Measurements from ENCODE around the gene CHSY1.

The CHSY1 gene

DNA sequence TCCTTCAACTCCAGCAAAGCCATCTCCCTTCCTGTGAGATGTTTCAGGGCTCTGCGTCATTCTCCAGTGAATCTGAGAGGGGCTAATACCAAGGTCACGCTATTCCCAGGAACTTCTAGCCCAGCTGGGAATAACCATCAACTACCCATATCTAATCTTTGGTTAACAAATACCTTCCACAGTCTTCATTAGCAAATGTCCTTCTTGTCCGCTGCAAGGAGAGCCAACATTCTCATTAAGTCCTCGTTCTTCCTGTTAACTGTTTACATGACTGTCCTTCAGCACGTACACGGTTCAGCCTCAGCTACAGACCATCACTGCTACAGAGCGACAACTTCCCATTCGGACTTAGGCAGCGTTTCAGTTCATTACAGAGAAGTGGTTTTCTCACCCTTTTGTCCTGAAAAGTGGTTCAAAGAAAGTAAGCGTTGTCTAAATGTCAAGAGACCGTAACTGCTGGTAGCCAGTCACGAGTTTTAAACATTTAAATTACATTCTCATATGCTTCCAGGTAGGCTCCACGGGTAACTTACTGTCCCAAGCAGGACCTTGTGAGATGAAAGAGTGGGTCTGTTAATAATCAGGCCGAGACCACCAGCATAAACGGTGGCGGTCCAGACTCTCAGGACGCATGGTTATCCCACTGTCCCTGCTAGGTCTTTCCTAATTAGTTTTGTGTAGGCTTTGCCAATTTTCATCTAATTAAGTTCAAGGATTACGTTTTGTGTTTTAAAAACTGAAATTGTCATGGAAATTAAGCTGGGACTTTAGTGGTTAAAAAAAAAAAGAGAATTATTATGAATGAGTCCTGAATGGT, 63.8 kb downstream of the CHSY1 start:
- no peak for DNase-seq (ENCODE audit: low read depth)

DNA sequence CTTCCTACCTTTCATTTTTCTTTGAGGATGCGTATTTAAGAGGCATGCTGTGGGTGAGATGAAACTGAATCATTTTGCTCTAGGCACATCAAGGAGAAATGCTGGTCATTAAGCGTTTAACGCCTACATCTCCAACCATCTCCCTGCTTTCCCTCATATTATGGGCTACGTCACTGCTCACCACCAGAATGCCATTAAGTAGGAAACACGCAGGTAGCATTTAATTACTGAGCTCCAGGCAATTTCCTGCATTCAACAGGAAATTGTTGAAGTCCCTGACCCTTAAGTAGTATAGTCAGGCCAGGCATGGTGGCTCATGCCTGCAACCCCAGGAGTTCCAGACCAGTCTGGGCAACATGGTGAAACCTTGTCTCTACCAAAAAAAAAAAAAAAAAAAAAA, 66.1 kb downstream of the CHSY1 start:
- DNase-seq (ENCODE audit: low read depth) = no peak

DNA sequence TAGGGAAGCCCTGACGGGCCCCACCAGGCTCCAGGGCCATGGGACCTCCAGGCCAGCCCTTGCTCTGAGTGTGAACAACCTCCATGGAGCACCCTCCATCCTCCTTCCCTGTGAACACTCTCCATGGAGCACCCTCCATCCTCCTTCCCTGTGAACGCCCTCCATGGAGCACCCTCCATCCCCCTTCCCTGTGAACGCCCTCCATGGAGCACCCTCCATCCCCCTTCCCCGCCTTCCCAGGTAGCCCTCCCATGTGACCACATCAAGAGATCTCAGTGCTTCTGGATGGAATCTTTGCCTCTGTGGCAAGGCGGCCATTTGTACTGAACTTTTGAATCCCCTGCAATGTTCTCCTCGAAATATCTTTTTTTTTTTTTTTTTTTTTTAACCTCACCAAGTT, 66.5 kb downstream of the CHSY1 start:
- no peak for DNase-seq (ENCODE audit: low read depth)

DNA sequence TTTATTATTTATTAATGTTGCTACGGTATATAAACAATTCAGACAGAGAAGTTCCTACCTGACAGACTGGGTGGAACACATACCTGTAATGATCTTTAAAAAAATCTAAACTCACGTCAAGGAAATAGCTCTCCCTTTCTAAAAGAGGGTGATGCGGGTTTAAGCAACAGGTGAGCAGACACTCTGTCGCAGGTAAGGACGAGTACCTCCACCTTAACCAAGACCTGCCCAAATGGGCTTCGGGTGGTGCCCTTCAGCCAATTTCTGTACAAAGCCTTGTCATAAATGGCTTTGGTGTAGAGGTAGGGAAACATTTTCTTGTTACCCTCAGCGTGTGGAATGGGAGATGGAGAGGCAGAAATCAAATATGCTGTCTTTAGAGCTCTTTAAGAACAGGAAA, 67.0 kb downstream of the CHSY1 start:
- DNase-seq (ENCODE audit: low read depth) = no peak

DNA sequence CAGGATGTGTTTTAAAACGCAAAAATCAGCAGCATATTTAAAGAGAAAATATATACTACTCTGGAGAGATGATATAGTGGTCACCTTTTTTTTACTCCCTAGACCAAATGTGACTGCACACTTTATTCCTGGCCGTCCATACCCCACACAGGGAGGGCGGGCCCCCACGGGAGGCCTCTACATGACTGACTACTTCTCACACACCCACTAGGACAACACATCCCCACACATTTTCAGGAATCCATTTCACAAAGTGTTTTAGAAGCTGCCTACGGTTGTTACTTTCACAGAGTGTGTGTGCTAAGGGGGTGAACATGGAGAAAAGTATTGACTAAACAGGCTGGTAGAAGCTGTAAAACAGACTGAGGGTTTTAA, 67.9 kb downstream of the CHSY1 start:
- no peak for DNase-seq (ENCODE audit: low read depth)

DNA sequence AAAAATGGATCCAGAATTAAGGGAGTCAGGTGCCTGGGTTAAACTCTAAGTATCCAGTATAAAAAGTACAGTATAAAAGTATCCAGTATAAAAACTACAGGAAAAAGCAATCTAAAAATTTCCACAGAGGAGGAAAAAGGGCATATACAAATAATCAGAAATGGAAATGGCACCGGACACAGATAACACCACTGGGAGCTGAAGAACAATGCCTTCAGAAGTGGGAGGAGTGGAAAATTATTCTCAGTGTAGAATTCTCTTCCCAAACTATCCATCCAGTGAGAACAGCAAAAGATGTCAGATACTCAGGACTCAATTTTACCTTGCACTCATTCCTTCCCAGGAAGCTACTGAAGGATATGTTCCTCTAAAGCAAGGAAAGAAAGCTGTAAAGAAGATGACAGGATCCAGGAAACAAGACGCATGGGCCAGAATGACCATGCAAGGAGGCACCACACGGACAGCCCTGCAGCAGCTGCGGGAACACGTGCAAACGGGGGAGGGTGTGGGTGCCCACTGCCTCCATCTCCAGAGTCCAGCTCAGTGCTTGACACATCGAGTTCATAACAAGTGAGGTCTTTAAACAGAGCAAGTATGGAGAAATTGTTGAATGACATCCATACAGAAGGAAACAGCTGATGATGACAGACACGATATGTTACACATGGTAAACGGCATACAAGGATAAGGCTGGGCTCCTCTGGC, 68.5 kb downstream of the CHSY1 start:
- no peak for DNase-seq (ENCODE audit: low read depth)

DNA sequence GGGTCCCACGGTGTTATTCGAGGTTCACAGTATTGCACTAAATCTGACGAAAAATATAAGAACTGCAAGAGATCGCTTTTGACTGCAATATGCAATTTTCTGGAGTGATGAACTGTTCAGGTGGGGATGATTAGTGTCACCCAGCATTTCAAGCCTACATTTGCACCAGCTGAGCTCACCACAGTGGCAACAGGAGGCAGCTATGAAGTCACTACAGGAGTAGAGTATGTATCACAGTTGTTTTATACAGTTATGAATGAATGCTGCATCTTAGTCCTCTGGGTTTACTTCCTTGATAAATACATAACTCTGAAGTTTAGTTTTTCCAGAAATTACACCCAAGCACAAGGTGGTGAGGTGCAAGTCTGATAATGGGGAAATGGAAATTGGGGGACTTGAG, 69.6 kb downstream of the CHSY1 start:
- DNase-seq (ENCODE audit: low read depth) = no peak

DNA sequence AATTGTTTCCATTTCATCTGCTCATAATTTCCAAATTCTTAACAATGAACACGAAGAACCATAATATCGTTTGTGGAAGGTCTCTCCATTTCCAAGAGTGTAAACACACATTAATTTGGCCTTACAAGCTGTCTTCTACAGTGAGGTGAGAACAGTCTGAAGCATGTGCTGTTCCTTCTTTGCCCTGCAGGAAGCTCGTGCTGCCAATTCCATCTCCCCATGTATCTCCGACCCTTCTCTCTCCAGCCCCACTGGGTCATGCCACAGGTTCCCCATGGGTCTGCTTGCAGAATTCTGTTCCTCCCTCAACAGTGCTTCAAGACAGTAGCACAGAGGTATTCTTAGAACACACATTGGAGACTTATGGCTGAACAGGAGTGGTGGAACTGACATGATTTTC, 70.5 kb downstream of the CHSY1 start:
- no peak for DNase-seq (ENCODE audit: low read depth)

DNA sequence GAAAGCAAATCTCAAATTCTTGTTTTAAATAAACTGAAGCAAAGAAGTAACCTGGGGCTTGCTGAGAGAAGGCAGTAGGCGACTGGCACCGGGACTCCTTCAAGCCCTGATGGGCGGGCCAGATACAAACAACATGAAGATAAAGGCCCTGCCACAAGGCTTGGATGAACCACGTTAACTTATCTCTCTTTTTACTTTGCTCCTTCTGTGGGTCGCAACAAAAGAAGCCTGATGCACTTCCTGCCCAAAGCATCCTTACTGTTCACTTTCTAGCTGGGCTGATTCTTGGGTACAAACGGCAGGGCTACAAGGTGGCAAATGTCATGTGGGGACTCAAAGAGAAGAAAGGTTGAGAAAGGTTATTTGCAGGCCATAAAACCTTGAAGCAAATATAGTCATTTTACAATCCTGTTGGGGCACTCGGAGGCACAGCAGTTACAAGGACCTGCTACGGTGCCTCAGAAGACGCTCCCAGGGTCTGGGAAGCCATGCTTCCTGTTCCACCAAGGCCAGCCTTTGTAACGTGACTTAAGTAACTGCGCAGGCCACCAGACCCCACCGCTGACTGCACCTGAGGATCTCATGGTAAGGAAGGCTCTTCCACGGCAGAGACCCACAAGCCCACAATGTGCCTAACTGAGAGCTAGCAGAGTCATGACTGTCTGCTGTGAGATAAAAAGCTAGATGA, 71.1 kb downstream of the CHSY1 start:
- DNase-seq (ENCODE audit: low read depth) = no peak

DNA sequence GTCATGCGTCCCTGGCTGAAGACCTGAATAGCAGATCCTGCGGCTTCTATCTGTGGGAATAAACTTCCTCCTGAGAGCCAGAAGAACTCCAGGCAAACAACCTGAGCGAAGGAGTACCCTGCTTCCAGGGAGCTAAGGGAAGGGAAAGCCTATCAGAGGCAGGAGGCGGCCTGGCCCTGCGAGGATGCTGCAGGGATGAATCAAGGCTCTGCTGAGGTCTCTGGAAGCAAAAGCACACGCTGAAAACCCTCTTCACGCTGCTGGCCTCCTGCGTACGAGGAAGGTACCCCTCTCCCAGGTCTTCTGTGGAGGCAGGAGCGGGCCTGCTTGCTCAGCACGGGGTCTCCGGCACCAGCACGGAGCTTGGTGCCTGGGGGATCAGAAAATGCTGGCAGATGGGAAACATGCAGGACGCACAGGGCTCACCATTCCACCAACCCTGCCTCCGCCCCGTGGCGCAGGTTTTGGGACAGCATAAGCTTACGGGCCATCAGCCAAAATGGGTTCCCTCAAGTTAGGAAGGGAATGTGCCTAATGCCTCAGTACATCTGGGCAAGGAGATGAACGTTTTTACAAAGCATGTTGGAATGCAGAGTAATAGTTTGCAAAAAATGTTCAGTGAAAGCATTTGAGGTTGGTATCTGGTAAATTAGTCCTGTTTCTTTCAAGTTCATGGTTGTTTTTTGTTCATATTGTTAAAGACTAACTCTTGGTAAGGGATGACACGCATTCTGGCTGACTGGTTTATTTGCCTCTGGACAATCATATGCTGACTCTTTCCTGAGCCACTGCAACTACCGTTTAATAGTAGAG, 72.3 kb downstream of the CHSY1 start:
- no peak for DNase-seq (ENCODE audit: low read depth)

DNA sequence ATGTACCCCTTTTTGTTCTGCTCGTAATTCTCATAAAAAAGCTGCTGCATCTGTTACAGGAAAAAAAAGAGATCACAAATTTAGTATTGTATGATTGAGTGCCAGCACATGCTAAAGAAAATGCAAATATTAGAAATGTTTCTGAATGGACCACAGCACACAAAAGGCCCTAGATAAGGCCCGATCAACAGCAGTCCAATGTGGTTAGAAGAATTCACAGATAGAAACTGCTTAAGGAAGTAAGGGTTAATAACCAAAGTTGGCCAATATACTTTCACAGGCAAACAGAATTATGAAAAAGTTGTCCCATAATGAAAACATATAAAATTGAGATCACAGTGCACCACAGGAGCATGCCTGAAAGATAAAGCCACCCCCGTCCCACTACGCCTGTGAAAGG, 72.9 kb downstream of the CHSY1 start:
- no peak for DNase-seq (ENCODE audit: low read depth)

DNA sequence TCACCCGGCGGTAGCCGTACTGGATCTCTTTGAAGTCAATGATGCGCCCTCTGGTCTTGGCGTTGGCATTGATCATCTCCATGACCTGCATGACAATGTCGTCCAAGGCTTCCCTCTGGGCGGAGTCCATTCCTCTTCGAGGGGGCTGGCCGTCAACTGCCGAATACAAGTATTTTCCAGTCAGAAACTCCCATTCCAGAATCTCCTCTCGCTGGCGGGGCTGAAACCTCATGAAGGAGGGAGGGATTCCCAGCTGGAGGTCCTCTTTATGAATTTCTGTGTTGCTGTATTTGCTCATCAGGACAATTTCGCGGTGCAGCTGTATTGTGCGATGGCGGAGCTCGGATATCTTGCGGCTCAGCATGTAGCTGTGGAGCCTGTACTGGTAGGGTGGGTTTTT, 73.4 kb downstream of the CHSY1 start:
- no peak for DNase-seq (ENCODE audit: low read depth)

DNA sequence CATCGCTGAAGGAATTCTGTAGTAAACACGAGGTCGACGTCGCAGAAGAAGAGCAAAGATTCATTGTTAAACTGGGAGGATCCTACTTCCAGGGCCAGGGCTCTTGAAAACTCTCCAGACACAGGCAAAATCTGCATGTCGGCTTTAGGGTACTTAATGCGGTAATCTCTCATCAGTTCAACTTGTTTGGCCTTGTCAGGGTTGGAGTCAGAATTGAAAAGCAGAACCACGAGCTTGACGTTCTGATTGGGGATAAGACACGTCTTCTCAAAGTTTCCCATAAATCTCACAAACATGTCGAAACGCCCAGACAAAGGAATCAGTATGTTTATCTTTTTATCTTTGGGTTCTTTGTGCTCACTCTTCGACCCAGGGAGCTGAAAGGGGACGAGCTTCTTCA, 74.0 kb downstream of the CHSY1 start:
- no peak for DNase-seq (ENCODE audit: low read depth)

DNA sequence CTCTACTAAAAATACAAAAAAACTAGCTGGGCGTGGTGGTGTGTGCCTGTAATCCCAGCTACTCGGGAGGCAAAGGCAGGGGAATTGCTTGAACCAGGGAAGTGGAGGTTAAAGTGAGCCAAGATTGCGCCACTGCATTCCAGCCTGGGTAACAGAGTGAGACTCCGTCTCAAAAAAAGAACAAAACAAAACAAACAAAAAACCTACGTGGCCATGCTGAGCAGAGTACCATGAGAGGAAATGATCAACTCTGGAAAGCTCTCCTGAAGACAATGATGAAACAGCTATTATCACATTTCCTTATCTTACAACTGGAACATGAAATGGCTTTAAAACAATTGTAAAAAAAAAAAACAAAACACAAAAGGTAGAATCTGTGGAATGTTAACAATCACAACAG, 75.2 kb downstream of the CHSY1 start:
- DNase-seq (ENCODE audit: low read depth) = no peak

DNA sequence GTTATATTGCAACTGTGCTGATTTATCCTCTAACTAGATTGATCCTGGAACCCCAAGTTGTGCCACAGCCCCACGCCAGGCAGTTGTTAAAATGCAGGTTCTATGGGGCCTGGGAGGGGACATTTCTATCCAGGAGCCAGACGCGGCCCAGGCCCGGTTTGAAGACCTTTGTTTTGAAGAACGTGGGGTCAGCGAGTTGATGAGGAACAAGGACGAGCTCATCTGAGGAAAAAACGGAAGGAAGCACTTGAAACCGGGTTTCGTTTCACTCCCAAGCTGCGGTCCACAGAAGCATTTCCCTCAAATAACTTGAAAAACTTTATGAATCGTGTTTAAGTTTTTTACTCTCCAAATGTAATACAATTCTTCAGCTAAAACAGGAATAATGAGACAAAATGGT, 76.4 kb downstream of the CHSY1 start:
- DNase-seq (ENCODE audit: low read depth) = no peak

DNA sequence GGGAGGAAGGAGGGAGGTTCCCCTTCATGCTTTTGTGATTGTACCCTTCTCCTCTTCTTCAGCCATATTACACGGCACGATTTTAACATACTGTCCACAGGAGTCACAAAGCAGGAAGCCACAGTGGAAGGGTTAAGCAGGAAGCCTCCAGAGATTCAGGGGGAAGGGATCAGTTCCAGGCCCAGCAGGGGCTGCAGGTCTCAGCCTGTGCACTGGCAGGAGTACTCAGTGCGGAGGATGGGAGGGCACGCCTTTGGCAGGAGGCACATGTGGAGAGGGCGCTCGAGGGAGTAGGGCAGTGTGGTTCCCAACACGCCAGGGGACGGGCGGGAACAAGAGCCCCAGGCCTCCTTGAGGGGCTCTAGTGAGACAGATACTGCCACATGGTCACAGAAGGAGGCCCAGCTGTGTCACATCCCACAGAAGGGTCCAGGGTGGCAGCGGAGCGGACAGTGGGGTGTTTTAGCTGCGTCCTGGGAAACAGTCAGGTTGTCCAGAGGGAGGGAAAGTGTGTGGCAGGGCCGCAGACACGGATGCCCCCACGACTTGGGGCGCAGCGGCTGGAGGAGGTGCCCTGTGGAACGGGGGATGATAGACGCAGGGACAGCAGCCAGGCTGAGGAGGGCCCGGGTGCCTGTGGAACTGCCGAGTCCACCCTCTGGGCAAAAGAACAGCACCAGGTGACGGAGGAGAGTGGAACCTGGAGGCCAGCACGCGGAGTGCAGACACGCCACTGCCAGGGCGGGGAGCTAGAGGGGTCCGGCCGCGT, 77.5 kb downstream of the CHSY1 start:
- DNase-seq (ENCODE audit: low read depth) = no peak

DNA sequence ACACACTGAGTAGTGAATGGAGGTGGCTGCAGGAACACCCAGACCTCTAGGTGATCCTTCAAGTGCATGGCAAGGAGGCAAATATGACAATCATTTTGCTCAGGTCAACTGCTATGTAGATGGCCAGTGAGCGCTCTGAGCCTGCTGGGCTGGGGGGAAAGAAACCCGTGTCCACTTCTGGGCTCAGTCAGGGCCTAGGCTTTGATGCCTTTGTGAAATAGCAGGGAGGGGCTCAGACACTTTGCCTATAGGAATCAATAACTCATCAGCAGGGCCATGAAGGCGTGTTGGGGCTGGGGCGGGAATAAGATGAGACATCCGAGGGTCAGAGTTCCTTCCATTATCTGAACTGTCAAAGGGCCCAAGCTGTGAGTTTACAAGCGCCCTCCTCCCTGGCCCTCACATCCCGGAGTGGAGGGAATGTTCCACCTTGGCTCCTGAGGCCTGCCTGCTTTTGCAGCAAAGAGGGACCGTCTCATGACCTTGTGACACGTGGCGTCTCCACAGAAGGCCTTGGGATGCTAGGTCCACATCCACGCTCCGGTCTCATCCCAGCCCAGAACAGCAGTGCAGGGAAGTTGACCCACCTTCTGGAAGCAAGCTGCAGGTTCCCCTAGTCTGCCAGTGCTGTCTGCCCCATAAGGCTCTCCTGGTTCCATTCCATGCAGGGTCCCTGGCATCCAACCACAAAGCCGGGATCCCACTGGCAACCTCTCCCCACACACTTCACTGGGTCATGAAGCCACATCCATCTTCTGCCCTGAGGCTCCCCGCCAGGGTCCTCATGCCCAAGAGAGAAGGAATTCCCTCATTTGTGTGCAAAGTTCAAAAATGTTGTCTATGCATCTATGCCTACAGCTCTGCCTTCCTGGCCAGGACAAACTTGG, 78.4 kb downstream of the CHSY1 start:
- no peak for DNase-seq (ENCODE audit: low read depth)

DNA sequence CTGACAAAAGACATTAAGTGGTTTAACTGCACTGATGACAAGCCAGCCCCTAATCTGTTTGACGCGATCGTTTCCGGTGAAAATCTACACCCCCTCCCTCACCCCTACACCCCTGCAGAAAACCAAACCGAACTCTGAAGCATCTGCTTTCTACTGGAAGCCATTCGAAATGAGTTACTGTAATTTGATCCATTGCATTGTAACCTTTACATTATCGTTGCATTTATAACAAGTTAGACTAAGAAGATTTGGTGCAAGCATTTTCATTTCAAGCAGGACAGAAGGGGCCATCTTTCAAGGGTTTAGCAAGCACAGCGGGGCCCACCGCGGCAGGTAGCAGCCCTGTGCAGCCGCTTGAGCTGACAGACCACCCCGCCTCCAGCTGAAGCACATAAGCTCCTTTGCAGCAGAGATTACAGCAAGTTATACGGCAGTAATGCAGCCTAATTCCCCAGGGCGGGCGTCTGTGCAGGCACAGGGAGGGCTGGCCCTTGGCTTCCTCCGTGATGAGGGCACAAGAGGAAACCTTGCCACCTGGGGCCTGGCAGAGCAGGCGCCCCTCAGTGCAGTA, 79.3 kb downstream of the CHSY1 start:
- DNase-seq (ENCODE audit: low read depth) = no peak

DNA sequence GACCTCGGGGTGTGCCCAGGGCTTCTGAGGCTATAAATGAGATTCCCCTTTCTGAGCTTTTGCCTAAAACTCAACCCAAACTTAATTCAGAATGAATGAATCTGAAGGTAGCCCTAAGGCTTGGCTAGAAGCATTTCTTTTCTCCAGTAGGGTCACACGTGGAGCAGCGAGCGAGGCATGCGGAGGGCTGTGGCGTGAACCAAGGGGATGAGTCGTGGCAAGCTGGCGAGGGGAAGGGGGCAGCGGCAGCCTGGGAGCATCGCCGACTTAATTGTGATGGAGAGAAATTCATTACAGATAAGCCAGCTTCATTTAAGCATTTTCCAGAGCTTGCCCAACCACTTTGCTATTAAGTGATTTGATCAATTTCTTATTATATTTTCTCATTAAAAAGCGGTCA, 79.9 kb downstream of the CHSY1 start:
- no peak for DNase-seq (ENCODE audit: low read depth)

Measured in activated T-cell treated with anti-CD3 and anti-CD28 coated beads for 1 hour (primary cell).